Thyroid gland (tissue), 4 donors: Measurements from ENCODE around the gene ZC3H7B.

Experiments used
- CTCF ChIP-seq, 6 experiments: fragments of 200-600 bp in 3 of 6; fragments of 450-650 bp in 3 of 6; sonication (generic) in 3 of 6; IDR thresholded peaks; one replicate each; pipeline ENCODE4 v1.5.1; 2016 to 2019; ENCODE audit warnings: antibody characterized with exemption in 6 of 6, mild to moderate bottlenecking in 2 of 6, inconsistent platforms in 1 of 6, moderate library complexity in 1 of 6
- POLR2A ChIP-seq, 2 donors: fragments of 450-650 bp; IDR thresholded peaks; one replicate each; pipeline ENCODE4 v1.6.1; 2017; ENCODE audit warnings: antibody characterized with exemption in 2 of 2, mild to moderate bottlenecking in 2 of 2, moderate library complexity in 1 of 2

- TF ChIP-seq CTCF (IDR thresholded peaks at IDR 0.05): no peak
- no peak for TF ChIP-seq POLR2A (IDR thresholded peaks at IDR 0.05)
Measured at GRCh38 chr22:41260871-41261270, 40.5 kb upstream of the ZC3H7B start.
